DMS79 treated with DMSO at 0.1 percent for 48 hours (cell line): ENCODE data around the gene GNG7.
"Not testable (repeated sequence)": the region's sequence is repeated elsewhere in the genome, so short reads cannot be mapped to it uniquely, and the experiment has no call there.

ENCODE experiments used
- DNase-seq: peaks from one replicate; lab custom pipeline; 2025; lab: John Stamatoyannopoulos, UW

The GNG7 gene

DNA sequence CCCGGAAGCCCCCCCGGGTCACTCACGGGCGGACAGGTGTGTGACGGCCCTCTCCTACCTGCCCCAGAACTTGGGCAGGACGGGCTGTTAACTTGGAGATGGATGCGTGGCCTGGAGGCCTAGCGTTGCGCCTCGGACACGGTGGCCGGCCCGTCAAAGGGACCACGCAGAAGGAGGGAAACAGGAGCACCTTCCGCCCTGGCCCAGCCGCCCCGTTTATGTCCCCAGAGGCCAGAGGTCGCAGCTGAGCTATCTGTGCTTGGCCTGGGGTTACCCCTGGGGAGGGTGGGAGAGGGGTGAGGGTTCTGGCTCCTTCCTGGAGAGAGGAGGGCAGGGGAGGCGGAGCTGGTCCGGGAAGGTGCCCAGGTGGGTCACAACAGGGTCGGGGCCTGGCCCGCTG is 190.9 kb downstream of the GNG7 start:
- DNase-seq, result no peak

DNA sequence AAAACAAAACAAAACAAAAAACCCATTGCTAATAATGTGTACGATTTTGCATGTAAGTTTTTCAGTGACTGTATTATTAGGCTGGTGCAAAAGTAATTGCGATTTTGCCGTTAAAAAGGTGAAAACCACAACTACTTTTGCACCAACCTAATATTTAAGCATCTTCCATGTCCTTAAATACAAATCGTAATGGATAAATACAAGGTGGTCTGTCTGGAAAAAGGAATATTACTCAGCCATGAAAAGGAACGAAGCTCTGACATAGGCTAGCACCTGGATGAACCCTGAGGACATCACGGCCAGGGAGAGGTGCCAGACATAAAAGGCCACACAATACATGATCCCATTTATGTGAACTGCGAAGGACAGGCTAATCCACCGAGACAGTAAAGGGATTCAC is 193.4 kb downstream of the GNG7 start:
- no peak for DNase-seq

DNA sequence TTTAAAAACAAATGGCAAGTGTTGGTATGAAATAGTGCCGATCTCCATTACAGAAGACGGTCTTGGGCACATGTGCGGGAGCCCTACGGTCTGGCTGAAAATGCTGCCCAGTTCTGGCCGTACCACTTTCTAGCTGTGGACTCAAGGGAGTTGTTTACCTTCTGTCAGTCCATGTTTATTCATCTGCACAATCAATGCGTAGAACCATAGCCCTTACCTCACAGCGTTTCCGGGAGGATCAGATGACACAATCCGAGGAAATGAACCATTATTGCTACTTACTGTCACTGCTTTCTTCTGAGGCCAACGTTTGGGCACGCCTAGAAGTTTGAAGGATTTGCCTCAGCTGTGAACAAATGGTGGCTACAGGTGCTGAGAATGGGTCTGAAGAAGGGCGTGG is 195.4 kb downstream of the GNG7 start:
- peak; percentile 79 for DNase-seq

DNA sequence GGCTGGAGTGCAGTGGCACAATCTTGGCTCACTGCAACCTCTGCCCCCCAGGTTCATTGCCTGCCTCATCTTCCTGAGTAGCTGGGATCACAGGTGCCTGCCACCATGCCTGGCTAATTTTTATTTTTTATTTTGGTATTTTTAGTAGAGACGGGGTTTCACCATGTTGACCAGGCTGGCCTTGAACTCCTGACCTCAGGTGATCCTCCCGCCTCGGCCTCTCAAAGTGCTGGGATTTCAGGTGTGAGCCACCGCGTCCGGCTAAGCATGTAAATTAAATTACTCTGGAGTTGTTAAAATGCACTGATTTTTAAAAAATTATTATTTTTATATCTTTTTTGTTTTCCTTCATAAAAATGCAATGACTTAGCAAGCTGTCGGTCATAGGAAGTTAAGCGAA is 195.8 kb downstream of the GNG7 start:
- DNase-seq, result not testable (repeated sequence)

DNA sequence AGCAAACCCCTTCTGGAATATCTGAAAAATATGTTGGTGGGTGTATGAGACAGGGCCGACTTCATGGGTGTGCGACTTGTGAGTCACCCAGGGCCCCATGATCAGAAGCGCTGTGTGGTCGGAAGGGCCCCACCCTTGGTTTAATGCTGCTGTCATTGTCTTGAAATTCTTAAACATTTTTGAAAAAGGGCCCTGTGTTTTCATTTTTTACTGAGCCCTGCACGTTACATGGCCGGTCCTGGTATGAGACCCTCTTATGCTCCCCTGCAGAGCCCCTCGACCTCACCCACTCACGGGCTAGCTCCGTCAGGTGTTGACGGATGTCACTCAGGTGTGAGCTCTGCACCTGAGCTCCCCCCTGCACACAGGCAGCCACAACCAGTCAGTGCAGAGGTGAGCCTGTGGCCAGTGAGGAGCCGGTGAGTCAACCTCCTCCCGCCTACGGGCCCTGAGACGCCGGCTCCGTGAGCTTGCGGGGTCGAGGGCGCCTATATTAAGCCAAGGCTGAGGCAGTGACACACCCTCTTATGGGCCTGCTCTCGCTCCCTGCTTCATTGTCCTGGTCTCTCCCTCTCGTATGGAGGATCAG is 198.9 kb downstream of the GNG7 start:
- no peak for DNase-seq

DNA sequence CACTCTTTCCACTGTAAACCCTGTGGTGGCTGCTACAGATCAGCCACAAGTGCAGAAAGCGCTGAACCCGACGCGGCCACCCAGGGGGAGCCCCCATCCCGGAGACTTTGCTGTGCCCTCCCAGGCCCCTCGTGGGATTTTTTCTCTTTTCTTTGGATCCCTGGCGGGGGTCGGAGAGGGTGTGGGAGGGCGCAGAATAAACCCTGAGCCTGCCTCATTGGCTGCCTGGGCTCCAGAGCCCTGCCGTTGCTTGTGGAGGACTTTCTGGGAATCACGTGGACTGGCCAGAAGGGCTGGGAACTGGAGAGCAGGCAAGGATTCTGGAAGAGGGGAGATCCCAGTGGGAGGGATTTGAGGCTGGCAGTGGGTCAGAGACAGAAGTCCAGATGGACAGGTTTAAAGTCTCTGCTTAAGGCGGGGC is 201.6 kb downstream of the GNG7 start:
- DNase-seq, result no peak

DNA sequence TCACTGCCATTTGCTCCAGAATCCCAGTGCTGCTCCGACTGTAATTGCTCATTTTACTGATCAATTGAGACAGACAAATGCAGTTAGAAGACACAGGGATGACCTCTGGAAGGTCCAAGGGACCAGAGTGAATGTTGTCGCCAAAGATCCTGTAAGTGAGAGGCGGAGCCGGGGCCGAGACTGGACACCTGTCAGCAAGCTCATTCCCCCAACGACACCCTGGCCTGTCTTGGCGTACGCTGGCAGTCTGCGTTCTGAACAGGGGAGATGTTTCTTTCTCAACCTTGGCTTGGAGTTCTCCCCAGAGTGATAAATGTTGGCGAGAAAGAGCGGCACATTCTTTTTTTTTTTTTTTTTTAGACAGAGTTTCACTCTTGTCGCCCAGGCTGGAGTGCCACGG is 202.3 kb downstream of the GNG7 start:
- no peak for DNase-seq

DNA sequence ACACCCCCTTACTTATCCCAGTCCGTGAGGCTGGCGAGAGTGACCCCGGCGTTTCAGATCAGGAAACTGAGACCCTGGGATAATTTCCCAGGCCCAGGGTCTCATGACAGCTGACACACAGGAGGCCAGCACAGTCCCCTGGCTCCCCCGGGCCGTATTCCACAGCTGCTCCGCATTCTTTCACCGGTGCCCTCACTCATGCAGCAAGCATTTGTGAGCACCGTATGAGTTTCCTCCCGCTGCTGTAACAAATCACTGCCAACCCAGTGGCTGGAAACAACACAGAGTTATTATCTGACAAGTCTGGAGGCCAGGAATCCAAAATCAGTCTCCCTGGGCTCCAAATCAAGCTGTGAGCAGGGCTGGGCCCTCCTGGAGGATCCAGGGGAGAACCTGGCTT is 205.3 kb downstream of the GNG7 start:
- DNase-seq, result no peak

DNA sequence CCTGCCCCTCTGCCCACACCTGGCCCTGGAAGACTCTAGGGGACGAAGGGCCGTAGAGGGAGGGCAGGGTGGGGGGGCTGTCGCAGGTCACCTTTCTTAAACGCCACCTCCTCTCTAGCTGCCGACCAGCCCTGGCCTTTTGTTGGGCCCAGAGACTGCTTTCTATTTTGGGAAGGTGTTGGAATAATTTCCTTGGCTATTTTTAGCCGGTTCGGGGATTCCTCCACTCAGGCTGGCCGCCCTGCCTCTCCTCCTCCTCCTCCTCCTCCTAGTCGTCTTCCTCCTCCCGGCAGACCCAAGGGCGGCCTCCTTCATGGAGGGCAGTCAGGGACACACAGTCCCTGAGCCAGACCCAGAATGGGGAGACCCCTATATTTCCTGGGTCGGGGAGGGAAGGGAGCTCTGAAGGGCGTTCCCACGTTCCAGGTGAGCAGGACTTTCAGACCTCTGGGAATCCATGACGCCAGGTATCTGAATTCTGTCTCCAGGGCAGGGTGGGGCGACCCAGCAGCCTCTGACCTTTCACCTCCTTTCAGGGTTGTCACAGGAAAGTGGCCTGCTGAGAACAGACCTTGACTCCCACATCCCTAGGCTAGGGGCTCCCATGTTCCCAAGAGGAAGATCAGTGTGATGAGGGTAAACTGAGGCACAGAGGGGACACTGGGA is 206.7 kb downstream of the GNG7 start:
- no peak for DNase-seq

DNA sequence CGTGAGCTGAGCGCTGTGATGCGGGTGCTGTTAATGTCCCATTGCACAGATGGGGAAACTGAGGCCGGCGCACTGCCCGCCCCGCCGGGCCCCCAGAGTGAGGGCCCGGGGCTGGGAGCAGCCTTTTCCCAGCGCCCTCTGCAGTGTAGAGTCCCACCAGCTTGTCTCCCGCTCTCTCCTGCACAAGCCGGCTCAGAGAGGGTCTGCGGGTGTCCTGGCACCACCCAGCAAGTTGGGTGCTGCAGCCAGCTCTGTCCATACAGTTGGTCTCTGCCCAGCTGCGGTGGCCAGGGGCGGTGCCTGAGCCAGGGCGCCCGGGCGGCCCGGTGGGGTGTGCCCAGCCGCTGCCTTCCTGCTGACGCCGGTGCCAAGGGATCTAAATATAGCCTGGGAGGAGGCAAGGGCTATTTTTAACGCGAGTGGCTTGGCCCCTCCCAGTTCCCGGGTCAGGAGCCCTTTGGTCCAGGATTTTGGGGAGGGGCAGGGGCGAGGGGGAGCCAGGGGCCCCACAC is 207.3 kb downstream of the GNG7 start:
- DNase-seq, result peak; percentile 8

DNA sequence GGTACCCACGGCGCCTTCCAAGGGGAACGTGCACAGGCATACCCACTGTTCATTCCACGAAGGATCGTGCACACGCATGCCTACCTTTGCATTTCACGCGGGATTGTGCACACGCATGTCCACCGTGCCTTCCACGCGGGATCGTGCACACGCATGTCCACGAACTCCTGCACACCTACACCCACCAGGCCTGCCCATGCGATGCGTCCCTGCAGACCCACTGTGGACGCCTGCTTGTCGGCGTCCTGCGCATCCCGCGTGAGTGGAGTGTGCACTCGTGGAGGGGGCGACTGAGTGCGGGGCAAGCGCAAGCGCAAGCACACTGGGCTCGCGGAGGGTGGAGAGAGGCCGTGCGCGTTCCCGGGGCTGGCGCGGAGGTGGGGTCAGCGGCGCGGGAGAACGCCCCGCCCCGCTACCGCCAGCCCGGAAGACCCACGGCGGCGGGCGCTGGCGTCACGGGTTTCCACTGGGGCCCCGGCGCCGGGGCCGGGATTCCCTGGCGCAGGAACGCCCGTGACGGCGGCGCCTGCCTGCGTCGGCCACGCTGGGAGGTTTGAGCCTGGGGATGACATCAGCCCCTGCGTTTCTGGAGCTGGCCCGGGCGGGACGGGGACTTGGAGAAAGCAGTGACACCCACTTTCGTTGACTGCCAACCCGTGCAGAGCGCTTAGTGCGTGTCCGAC is 207.9 kb downstream of the GNG7 start:
- peak; percentile 47 for DNase-seq

DNA sequence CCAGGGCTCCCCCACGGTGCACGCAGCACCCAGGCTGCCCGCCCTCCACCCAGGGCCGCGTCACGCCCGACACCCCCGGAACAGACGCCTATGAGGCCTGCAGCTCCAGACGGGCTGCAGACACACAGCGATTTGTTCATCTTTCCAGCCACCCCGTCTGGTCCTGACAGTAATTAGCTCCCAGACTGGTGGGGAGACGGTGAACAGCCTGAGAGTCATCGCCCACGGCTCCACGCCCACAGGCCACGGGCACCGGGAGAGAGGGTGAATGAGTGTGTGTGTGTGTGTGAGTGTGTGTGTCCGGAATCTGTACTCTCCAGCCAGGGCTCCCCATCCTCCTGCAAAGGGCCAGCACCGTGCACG is 208.4 kb downstream of the GNG7 start:
- no peak for DNase-seq

DNA sequence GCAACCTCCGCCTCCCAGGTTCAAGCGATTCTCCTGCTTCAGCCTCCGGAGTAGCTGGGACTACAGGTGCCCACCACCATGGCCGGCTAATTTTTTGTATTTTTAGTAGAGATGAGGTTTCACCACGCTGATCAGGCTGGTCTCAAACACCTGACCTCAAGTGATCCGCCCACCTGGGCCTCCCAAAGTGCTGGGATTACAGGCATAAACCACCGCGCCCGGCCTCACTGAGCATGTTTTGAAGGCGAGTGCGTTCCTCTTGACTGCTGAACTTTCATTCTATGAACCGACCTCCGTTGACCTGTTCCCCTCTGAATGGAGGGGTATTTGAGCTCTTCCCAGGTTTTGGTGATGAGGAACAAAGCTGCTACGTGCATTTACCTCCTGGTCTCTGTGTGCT is 209.0 kb downstream of the GNG7 start:
- not testable (repeated sequence) for DNase-seq

DNA sequence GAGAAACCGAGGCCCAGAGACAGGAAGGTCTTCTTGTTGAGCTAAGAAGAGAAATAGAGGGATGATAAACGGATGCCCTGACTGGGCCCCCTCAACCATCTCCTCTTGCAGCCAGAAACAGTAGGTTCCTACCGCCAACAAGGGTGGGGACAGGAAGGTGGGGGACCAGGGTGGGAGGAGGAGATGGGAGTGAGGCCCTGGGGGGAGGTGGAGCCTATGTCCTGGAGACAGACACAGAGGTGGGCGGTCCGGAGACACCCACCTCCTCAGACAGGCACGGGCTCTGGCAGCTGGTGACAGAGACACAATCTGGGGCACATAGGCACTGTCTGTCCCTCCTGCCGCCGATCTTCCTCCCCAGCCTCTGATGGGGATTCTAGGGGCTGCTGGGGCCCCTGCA is 209.6 kb downstream of the GNG7 start:
- DNase-seq, result no peak

DNA sequence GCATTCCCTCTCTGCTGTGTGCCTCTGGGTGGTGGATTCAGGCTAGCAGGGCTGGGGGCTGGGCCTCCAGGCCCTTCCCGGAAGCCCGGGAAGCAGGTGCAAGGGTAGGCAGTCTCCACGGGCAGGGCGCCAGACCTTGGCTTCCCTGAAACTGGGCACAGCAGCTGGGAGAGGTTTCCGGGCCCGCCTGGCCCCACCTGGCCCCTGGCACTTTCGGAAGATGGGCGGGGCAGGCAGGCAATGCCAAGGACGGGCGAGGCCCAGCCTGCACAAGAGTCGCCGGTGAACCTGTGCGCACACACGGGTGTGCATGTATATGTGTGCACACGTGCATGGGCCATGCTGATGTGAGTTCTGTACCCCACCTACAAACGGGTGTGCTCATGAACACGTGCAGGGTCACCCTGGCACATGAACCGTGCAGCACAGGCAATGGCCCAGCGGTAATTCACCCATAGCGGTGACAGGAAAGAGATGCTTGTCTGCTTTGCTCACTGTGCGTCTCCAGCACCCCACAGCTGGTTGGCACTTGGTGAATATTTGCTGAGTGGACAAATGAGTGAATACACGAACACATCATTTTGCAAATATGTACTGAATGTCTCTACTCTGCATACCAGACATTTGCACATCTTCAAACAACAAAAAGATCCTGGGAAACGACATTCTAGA is 211.2 kb downstream of the GNG7 start:
- DNase-seq, result peak; percentile 85

DNA sequence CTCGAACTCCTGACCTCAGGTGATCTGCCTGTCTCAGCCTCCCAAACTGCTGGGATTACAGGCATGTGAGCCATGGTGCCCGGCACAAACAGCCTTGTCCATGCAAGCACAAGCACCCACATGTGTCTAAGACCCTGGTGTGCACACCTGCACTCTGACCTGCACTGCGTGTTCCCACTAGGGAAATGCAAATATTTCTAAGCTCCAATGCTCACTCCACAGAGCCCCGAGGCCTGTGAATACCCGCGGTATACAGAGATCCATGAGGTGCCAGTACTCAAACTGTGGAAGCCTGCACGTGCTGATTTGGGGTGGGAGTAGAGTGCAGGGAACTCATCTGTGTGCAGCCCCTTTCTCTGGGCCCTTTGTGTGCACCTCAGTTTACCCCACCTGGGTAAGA is 211.8 kb downstream of the GNG7 start:
- no peak for DNase-seq

DNA sequence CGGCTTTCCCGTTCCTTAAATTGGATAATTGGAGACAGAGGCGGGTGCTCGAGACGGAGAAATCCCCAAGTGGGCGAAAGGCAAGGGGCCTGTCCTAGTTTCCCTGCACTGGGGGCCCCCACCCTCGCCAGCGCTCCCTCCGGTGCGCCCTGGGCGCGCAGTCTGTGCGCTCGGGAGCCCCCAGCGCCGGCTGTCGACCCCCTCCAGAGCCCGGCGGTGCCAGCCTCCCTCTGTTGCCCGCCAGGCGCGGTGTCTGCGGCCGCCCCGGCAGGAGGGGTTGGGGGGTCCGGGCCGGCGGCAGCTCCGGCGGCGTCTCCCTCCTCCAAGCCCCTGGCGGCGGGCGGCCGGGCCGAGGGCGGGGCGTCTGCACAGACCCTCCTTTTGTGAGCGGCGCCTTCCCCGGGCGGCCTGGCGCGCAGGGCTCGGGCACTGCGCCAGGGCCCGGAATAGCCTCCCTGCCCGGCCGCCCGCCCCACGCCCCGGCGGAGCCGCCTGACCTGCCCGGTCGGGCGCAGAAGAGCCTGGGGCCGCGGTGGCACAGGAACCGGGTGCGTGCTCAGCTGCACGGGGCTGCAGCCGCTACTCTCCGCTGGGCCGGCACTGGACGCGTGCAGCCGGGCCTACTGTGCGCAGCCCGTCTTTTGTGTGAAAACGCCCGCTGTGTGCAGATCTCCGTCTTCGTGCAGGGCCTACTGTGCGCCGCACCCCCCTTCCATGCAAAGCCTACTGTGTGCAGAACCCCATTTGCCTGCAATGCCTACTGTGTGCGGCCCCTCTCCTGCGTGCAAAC is 213.4 kb downstream of the GNG7 start:
- DNase-seq, result peak; percentile 27

DNA sequence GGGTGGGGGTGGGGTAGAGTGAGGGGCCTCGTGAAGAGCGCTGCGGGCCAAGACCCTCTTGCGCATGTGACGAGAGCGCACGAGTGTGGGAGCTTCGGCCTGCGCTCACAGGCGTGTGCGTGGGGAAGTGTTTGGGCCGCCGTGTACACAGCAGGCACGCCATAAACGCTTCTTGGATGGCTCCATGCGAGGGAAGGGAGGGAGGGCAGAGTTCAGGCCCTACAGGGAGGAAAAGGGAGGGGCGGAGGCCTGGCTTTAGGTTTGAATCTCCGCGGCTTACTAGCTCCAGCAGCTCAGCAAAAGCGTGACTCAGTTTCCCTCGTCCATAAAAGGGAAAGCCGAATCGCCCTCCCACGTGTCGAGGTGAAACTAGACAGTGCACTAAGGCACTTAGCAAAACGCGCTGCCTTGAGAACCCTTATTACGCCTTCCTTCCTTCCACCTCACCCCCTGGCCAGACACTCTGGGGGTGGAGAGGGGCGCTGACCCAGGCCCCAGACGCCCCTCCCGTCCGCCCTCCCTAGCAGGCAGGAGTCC is 214.0 kb downstream of the GNG7 start:
- no peak for DNase-seq

DNA sequence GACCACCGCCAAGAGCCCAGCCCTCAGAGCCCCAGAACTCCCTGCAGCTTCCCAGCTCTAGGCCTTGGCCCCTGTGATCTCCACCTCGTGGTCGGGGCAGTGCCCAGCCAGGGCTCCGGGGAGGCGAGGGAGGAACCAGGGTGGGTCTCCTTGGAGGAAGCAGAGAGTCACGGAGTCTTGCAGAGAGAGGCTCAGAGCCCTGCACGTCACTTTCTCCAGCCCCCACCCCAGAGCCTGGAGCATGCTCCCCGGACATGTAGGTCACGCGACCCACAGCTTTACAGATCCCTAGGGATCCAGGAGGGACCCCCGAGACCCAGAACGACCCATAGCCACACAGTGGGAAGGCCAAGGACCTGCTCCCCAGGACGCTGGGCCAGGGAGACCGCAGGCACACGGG is 214.7 kb downstream of the GNG7 start:
- no peak for DNase-seq

DNA sequence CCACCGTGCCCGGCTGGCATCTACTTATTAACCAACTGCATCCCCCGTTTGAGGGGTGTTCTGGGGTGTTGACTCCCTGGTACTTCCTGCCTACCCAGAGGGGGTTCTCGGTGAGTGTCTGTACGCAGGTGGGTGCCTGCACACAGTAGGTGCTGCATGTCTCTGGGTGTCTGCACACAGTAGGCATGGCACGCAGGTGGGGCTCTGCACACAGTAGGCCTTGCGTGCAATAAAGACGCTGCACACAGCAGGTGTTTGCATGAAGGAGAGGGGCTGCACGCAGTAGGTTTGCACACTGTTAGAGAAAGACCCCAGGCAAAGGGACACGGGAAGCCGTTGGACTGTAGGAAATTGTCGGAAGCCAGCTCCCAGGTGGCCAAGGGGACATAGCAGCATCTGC is 215.4 kb downstream of the GNG7 start:
- no peak for DNase-seq

DNA sequence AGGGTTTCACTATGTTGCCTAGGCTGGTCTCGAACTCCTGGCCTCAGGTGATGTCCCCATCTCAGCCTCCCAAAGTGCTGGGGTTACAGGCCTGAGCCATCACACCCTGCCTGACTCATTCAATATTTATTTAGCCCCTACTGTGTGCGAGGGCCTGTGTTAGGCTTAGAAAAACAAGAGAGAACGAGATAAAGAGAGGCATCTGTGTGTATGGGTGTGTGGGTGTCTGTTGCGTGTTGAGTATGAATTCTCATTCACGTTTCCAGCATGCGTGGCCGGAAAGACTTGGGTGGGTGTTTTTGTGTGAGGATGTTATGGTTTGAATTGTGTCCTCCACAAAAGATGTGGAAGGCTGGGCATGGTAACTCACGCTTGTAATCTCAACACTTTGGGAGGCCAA is 217.1 kb downstream of the GNG7 start:
- no peak for DNase-seq
